Tibial nerve (tissue), 4 donors: Measurements from ENCODE around the gene XRN2. TPM values are rescaled to one million over a fixed set of nuclear protein-coding genes. Genes with fewer than 3 reads are reported as not detected.

Experiments used
- DNase-seq, 2 donors: peaks; one replicate each; pipeline ENCODE4 v3.0.0-alpha.2; 2019; ENCODE audit warnings: low spot score in 2 of 2
- H3K27ac ChIP-seq, 4 donors: fragments of 200-600 bp; sonication (generic) in 3 of 4; one replicate each; pipeline ENCODE4 v1.5.1; 2017 to 2019; ENCODE audit warnings: mild to moderate bottlenecking in 1 of 4
- H3K27me3 ChIP-seq, 2 donors: fragments of 200-600 bp; sonication (generic) in 1 of 2; one replicate each; pipeline versions ENCODE4 v1.5.1 to v1.6.0; 2017 to 2019
- H3K36me3 ChIP-seq, 3 donors: fragments of 200-600 bp; sonication (generic); one replicate each; pipeline ENCODE4 v1.5.1; 2018 to 2019
- H3K4me1 ChIP-seq, 4 donors: fragments of 200-600 bp; sonication (generic) in 3 of 4; one replicate each; pipeline ENCODE4 v1.5.1; 2017 to 2019
- H3K4me3 ChIP-seq, 4 donors: fragments of 200-600 bp; sonication (generic) in 3 of 4; one replicate each; pipeline ENCODE4 v1.5.1; 2017 to 2019; ENCODE audit warnings: mild to moderate bottlenecking in 1 of 4, moderate library complexity in 1 of 4
- H3K9me3 ChIP-seq, 4 donors: fragments of 200-600 bp; sonication (generic) in 3 of 4; one replicate each; pipeline ENCODE4 v1.5.1; 2017 to 2019
- CTCF ChIP-seq, 5 experiments: fragments of 200-600 bp in 3 of 5; fragments of 450-650 bp in 2 of 5; sonication (generic) in 3 of 5; IDR thresholded peaks; one replicate each; pipeline ENCODE4 v1.5.1; 2016 to 2019; ENCODE audit warnings: antibody characterized with exemption in 5 of 5, mild to moderate bottlenecking in 3 of 5, moderate library complexity in 2 of 5
- EP300 ChIP-seq, 2 donors: sonication (generic); formaldehyde crosslinking; IDR thresholded peaks; one replicate each; pipeline ENCODE4 v1.6.1; 2017; ENCODE audit warnings: antibody characterized with exemption in 2 of 2, mild to moderate bottlenecking in 1 of 2
- POLR2A ChIP-seq, 2 donors: fragments of 450-650 bp; IDR thresholded peaks; one replicate each; pipeline ENCODE4 v1.6.1; 2017; ENCODE audit warnings: antibody characterized with exemption in 2 of 2, mild to moderate bottlenecking in 2 of 2, moderate library complexity in 2 of 2
- WGBS, 2 donors: methylation state at CpG; one replicate each; pipeline ENCODE4 v1.1.5; 2018; 5-methylcytosine and 5-hydroxymethylcytosine counted together
- total RNA-seq, 4 donors: library from RNA; depleted of rRNA; stranded (reverse); fragments of >200 nt; gene quantifications; one replicate each; pipeline ENCODE4 v1.1.0, GENCODE V29; 2016

Gene XRN2
- total RNA-seq, 4 donors from 2014 or later = 46.1 to 58.2 (median 53.0) TPM

- Histone ChIP-seq H3K27ac (no peak overlapping the region), H3K36me3 (peaks cover 0 to 83% (median 10%) of the 10 kb centered on the region in 3 donors), H3K4me3 (no peak overlapping the region), H3K4me1 (no peaks in the 10 kb centered on the region), H3K27me3 (no peaks in the 10 kb centered on the region), H3K9me3 (no peaks in the 10 kb centered on the region)
- 57 to 66% methylated on average over 4 of the region's 4 CpGs for WGBS, 2 donors
- no peak for DNase-seq
- TF ChIP-seq POLR2A (IDR thresholded peaks at IDR 0.05) = no peak
- no peak for TF ChIP-seq EP300 (IDR thresholded peaks at IDR 0.05)
- TF ChIP-seq CTCF (IDR thresholded peaks at IDR 0.05) = no peak
Observed at GRCh38 chr20:21338291-21338690, 35.2 kb downstream of the XRN2 start.

- no peaks in the 10 kb centered on the region for H3K27me3 ChIP-seq
- H3K4me1 ChIP-seq = no peaks in the 10 kb centered on the region
- H3K27ac ChIP-seq = no peak overlapping the region
- H3K4me3 ChIP-seq = no peak overlapping the region
- peaks cover 0 to 78% (median 10%) of the 10 kb centered on the region in 3 donors for H3K36me3 ChIP-seq
- 87 to 95% methylated on average over 3 of the region's 3 CpGs for WGBS, 2 donors
- DNase-seq = no peak
- no peaks in the 10 kb centered on the region for H3K9me3 ChIP-seq
- TF ChIP-seq EP300 (IDR thresholded peaks at IDR 0.05) (no peak), CTCF (IDR thresholded peaks at IDR 0.05) (no peak), POLR2A (IDR thresholded peaks at IDR 0.05) (no peak)
Observed at GRCh38 chr20:21339499-21339898, 36.4 kb downstream of the XRN2 start.

DNA sequence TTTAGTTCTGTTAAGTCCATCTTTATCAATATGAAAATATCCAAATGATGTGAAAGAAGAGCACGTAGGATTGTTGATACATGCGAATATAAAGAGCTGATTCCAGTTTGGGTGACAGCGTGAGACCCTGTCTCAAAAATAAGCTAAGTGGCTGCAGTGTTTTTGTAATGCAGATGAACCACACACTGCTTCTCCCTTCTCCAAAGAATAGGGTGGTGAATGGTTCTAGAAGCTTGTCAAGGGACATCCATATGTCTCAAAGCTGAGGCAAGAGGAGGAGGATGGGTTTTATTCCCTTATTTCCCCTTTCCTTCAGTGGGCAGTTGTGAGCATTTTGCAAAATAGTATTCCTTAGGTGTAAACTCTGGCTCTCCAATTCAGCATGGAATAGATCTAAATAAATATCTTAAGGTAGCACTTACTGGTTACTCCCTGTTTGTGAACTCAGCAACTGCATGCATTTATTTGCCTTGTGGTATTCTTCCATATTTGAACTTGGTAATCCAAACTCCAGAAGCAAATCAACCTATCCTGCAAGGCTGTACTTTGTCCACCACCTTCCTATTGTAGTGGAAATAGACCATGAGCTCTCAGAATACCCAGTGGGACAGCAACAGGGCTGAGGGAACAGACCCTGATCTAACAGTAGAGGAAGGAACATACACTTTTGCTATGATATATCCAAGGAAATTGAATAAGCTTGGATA lies 38.0 kb downstream of the XRN2 start:
- Histone ChIP-seq H3K27ac (no peak overlapping the region), H3K4me1 (no peaks in the 10 kb centered on the region), H3K9me3 (no peaks in the 10 kb centered on the region), H3K36me3 (peaks cover 0 to 73% (median 8%) of the 10 kb centered on the region in 3 donors), H3K4me3 (no peak overlapping the region), H3K27me3 (no peaks in the 10 kb centered on the region)
- TF ChIP-seq CTCF (IDR thresholded peaks at IDR 0.05) (no peak), POLR2A (IDR thresholded peaks at IDR 0.05) (no peak), EP300 (IDR thresholded peaks at IDR 0.05) (no peak)
- no peak for DNase-seq
- 93 to 95% methylated on average over 3 of the region's 3 CpGs for WGBS, 2 donors

DNA sequence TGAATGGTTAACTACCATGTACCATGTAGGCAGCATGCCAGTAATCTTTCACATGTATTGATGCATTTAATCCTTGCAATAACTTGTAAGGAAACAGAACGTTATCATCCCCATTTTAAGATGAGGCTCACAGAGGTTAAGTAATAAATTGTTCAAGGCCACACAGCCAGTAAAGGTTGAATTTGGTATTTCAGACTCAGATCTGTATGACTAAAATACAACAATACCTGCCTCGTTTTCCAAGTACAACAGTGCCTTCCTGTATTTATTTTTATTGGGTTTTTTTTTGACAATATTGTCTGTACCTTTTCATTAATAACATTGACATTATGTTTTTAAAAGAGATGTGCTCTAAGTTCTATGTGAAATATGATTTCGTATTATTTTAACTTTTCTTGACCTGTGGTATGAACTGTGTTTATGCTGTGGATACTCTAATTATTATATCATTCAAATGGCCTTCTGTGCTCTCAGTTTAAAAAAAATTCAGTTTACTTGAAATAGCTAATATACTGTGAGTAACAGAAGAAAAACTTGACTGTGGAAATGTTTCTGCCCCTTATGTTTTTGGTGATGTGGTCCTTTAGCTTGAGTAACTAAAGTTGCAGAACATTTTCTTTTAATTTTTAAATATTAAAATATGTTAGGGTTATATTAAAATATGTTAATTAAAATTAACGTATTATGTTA lies 39.7 kb downstream of the XRN2 start:
- no peak for DNase-seq
- peaks cover 0 to 72% (median 0%) of the 10 kb centered on the region in 3 donors for H3K36me3 ChIP-seq
- no peaks in the 10 kb centered on the region for H3K27me3 ChIP-seq
- no peak overlapping the region for H3K27ac ChIP-seq
- TF ChIP-seq POLR2A (IDR thresholded peaks at IDR 0.05) = no peak
- TF ChIP-seq EP300 (IDR thresholded peaks at IDR 0.05) = no peak
- no peak for TF ChIP-seq CTCF (IDR thresholded peaks at IDR 0.05)
- no peaks in the 10 kb centered on the region for H3K9me3 ChIP-seq
- no peaks in the 10 kb centered on the region for H3K4me1 ChIP-seq
- WGBS, 2 donors = 53 to 60% methylated on average over 4 of the region's 4 CpGs
- no peak overlapping the region for H3K4me3 ChIP-seq

- no peaks in the 10 kb centered on the region for H3K4me1 ChIP-seq
- H3K27me3 ChIP-seq = no peaks in the 10 kb centered on the region
- H3K36me3 ChIP-seq = peaks cover 1 to 73% (median 12%) of the 10 kb centered on the region in 3 donors
- no peaks in the 10 kb centered on the region for H3K9me3 ChIP-seq
- no peak overlapping the region for H3K4me3 ChIP-seq
- no peak for DNase-seq
- TF ChIP-seq CTCF (IDR thresholded peaks at IDR 0.05) (no peak), POLR2A (IDR thresholded peaks at IDR 0.05) (no peak), EP300 (IDR thresholded peaks at IDR 0.05) (no peak)
- 85 to 86% methylated on average over 5 of the region's 5 CpGs for WGBS, 2 donors
- H3K27ac ChIP-seq = no peak overlapping the region
Observed at GRCh38 chr20:21344206-21344900, 41.2 kb downstream of the XRN2 start.
